B cell (primary cell): Measurements from ENCODE around the gene SLC4A11. TPM values are rescaled to one million over a fixed set of nuclear protein-coding genes. Genes with fewer than 3 reads are reported as not detected.

Experiments used
- ATAC-seq: fragments of 200-7000 bp; cut with Tn5 transposase; one replicate; pipeline ENCODE4 v1.10.0; 2021; ENCODE audit warnings: low read depth, mild to moderate bottlenecking, moderate number of reproducible peaks, moderate library complexity
- CTCF ChIA-PET: fragments of 350-600 bp; sonication (Branson Sonifier 250); formaldehyde crosslinking; loops from one replicate; lab custom pipeline; 2021; ENCODE audit warnings: antibody characterized with exemption, inconsistent platforms; lab: Charles Lee
- POLR2A ChIA-PET: fragments of 350-600 bp; sonication (Branson Sonifier 250); formaldehyde crosslinking; loops from one replicate; lab custom pipeline; 2021; ENCODE audit warnings: antibody characterized with exemption; lab: Charles Lee
- DNase-seq: peaks from one replicate; pipeline ENCODE4 v3.0.0; 2013
- H2AFZ ChIP-seq: 2 replicates; pipeline ENCODE4 v1.6.1; 2012; ENCODE audit warnings: mild to moderate bottlenecking, low read depth, low read length; ENCODE audit not compliant: insufficient read depth, poor library complexity, severe bottlenecking
- H3K27ac ChIP-seq, 2 donors: 1 replicate in 1 of 2; 2 replicates in 1 of 2; pipeline ENCODE4 v1.5.1; 2012 to 2013; ENCODE audit warnings: low read length in 2 of 2, mild to moderate bottlenecking in 2 of 2, moderate library complexity in 1 of 2
- H3K27me3 ChIP-seq, 4 experiments: fragments of 200-600 bp in 1 of 4; sonication (generic) in 1 of 4; replicated peaks in 1 of 4; 1 replicate in 2 of 4; 2 replicates in 2 of 4; pipeline versions ENCODE4 v1.6.1 to v1.7.0; 2013 to 2016; ENCODE audit warnings: low read length in 3 of 4, mild to moderate bottlenecking in 2 of 4, mixed read lengths in 1 of 4, moderate library complexity in 1 of 4; ENCODE audit not compliant: insufficient read depth in 4 of 4, control insufficient read depth in 3 of 4; ENCODE audit errors: control extremely low read depth in 1 of 4
- H3K36me3 ChIP-seq, 2 experiments: replicated peaks in 1 of 2; 1 replicate in 1 of 2; 2 replicates in 1 of 2; pipeline versions ENCODE4 v1.6.1 to v1.7.1; 2013; ENCODE audit warnings: low read length in 1 of 2; ENCODE audit not compliant: insufficient read depth in 2 of 2, control insufficient read depth in 1 of 2; ENCODE audit errors: control extremely low read depth in 1 of 2, extremely low read depth in 1 of 2
- H3K4me1 ChIP-seq, 2 donors: fragments of 200-600 bp in 1 of 2; sonication (generic) in 1 of 2; 1 replicate in 1 of 2; 2 replicates in 1 of 2; pipeline versions ENCODE4 v1.5.1 to v1.6.1; 2013 to 2017; ENCODE audit warnings: low read length in 2 of 2; ENCODE audit not compliant: control insufficient read depth in 2 of 2, insufficient read depth in 2 of 2
- H3K4me2 ChIP-seq: replicated peaks from 2 replicates; pipeline ENCODE3; 2012; ENCODE audit warnings: mild to moderate bottlenecking, low read depth, low read length; ENCODE audit not compliant: poor library complexity, severe bottlenecking
- H3K4me3 ChIP-seq, 5 experiments: fragments of 200-600 bp in 1 of 5; sonication (generic) in 1 of 5; 1 replicate in 3 of 5; 2 replicates in 2 of 5; pipeline versions ENCODE4 v1.5.1 to v1.7.0; 2011 to 2016; ENCODE audit warnings: low read length in 4 of 5, mild to moderate bottlenecking in 4 of 5, low read depth in 2 of 5, control low read depth in 1 of 5, moderate library complexity in 1 of 5; ENCODE audit not compliant: insufficient read depth in 1 of 5; ENCODE audit errors: control extremely low read depth in 1 of 5, extremely low read depth in 1 of 5
- H3K79me2 ChIP-seq: fragments of 200-600 bp; sonication (generic); one replicate; pipeline ENCODE4 v1.6.0; 2016; ENCODE audit warnings: low read length; ENCODE audit not compliant: control insufficient read depth, insufficient read depth
- H3K9ac ChIP-seq: fragments of 200-600 bp; sonication (generic); 2 replicates; pipeline ENCODE4 v1.6.1; 2017; ENCODE audit warnings: mild to moderate bottlenecking, low read length, moderate library complexity
- H3K9me3 ChIP-seq, 3 donors: one replicate each; pipeline versions ENCODE4 v1.6.1 to v1.7.1; 2013; ENCODE audit warnings: low read length in 2 of 3; ENCODE audit not compliant: control insufficient read depth in 2 of 3, insufficient read depth in 1 of 3; ENCODE audit errors: control extremely low read depth in 1 of 3
- H4K20me1 ChIP-seq: 2 replicates; pipeline ENCODE4 v1.6.0; 2012; ENCODE audit warnings: mild to moderate bottlenecking, low read length; ENCODE audit not compliant: insufficient read depth, control insufficient read depth, poor library complexity, severe bottlenecking
- H3K27ac Mint-ChIP-seq: one replicate; pipeline ENCODE4 v1.8.0; 2021; ENCODE audit warnings: mixed read lengths
- H3K27me3 Mint-ChIP-seq: one replicate; pipeline ENCODE4 v1.8.0; 2021; ENCODE audit warnings: mixed read lengths
- H3K4me1 Mint-ChIP-seq: one replicate; pipeline ENCODE4 v1.8.0; 2021; ENCODE audit warnings: mixed read lengths
- H3K4me3 Mint-ChIP-seq: one replicate; pipeline ENCODE4 v1.8.0; 2021; ENCODE audit warnings: mixed read lengths
- H3K9me3 Mint-ChIP-seq: one replicate; pipeline ENCODE4 v1.8.0; 2022; ENCODE audit warnings: mixed read lengths; ENCODE audit not compliant: insufficient read depth
- CTCF ChIP-seq: fragments of 200-600 bp; IDR thresholded peaks from one replicate; pipeline ENCODE4 v1.8.0; 2022; ENCODE audit warnings: antibody characterized with exemption, mild to moderate bottlenecking
- EZH2 ChIP-seq: IDR thresholded peaks from 2 replicates; pipeline ENCODE4 v1.6.1; 2012; ENCODE audit warnings: borderline replicate concordance, low read depth, mild to moderate bottlenecking, moderate library complexity, low read length; ENCODE audit not compliant: insufficient read depth, poor library complexity, severe bottlenecking
- WGBS: methylation state at CpG from one replicate; pipeline ENCODE4 v1.1.5; 2013; ENCODE audit warnings: missing lambda C conversion rate; ENCODE audit not compliant: insufficient coverage; 5-methylcytosine and 5-hydroxymethylcytosine counted together
- intact Hi-C: fragments of 100-400 bp; cut with micrococcal nuclease; formaldehyde crosslinking; loops from one replicate; pipeline ENCODE4 v1.10.0; 2022
- polyA plus RNA-seq: library from polyadenylated mRNA; depleted of rRNA; stranded (reverse); fragments of >200 nt; gene quantifications from 2 replicates; pipeline ENCODE4 v1.2.3, GENCODE V29; 2012
- total RNA-seq, 2 donors: library from RNA; stranded (reverse); fragments of 120-200 nt in 1 of 2; gene quantifications; 1 replicate in 1 of 2; 2 replicates in 1 of 2; pipeline versions ENCODE4 v1.2.3 to v1.2.4, GENCODE V29; 2013 to 2022

The SLC4A11 gene
- total and polyA plus RNA-seq, 2 donors (not counting 1 experiment from before 2014, with no cell fraction given), result 0.85 to 1.6 TPM

DNA sequence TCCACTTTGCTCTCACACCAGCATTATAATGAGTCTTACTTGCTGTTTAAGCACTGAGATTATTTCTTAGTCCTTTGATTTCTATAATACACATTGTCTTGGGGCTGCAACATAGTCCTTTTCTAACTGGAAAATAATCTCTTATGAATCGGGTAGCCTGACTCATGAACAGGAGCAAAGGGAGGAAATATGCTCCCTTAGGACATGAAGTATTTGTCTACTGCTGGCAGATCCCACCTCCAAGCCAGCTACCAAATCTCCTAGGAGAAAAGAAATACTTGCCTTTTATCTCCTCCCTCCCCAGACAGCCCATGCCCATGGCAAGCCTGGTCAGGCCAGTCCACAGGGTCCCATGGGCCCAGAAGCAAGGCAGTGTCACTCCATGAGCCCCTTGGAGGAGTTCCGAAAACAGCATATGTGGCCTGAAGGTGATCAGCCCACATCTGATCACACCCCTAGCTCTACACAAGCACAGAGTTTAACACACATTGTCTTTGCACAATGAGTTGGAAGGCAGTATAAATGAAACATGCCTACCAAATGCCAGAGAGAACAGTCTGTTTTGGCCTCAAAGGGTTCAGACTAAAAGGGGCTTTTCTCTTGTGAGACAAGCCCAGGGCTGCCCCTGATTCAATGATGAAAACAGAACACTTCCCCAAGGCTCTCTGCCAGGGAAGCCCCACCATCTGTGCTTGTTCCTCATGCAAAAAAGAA, 37.1 kb upstream of the SLC4A11 start:
- Histone ChIP-seq H3K27ac (no peak overlapping the region), H4K20me1 (no peaks in the 10 kb centered on the region), H3K4me2 (no peak overlapping the region), H2AFZ (no peak overlapping the region), H3K79me2 (no peaks in the 10 kb centered on the region), H3K27me3 (no peaks in the 10 kb centered on the region), H3K9ac (no peak overlapping the region), H3K36me3 (peaks cover 6 to 8% of the 10 kb centered on the region in 2 experiments), H3K4me3 (no peak overlapping the region), H3K9me3 (no peaks in the 10 kb centered on the region), H3K4me1 (no peaks in the 10 kb centered on the region)
- no peaks in the 10 kb centered on the region for H3K4me1 Mint-ChIP-seq
- ATAC-seq (no peak), DNase-seq (no peak)
- no CpG with 5 or more reads among the region's 2 CpGs for WGBS
- TF ChIP-seq EZH2 (no peak), CTCF (no peak)
- no peak overlapping the region for H3K27ac Mint-ChIP-seq
- intact Hi-C loops, result no loop called here
- no peaks in the 10 kb centered on the region for H3K27me3 Mint-ChIP-seq
- no peaks in the 10 kb centered on the region for H3K9me3 Mint-ChIP-seq
- no peak overlapping the region for H3K4me3 Mint-ChIP-seq
- POLR2A ChIA-PET, result no interaction called here
- CTCF ChIA-PET, result interaction anchor here (1.0 to 2.9 kb wide), 3 partner anchors 57 to 223 kb away, joined by 3 to 14 read pairs (median 5); no protein-coding TSS in a partner anchor

- WGBS, result 89% methylated on average over 5 of the region's 5 CpGs
- no peak overlapping the region for H3K4me3 ChIP-seq
- ChIA-PET POLR2A (no interaction called here), CTCF (interaction anchor here (1.0 kb wide), 1 partner anchor 57 kb away, joined by 3 read pairs; no protein-coding TSS in a partner anchor)
- H3K79me2 ChIP-seq, result no peaks in the 10 kb centered on the region
- Mint-ChIP-seq H3K9me3 (no peaks in the 10 kb centered on the region), H3K27ac (no peak overlapping the region), H3K27me3 (no peaks in the 10 kb centered on the region), H3K4me1 (no peaks in the 10 kb centered on the region), H3K4me3 (no peak overlapping the region)
- H3K4me2 ChIP-seq, result no peak overlapping the region
- no peak for DNase-seq
- no peaks in the 10 kb centered on the region for H3K27me3 ChIP-seq
- H4K20me1 ChIP-seq, result no peaks in the 10 kb centered on the region
- no peak overlapping the region for H2AFZ ChIP-seq
- H3K9me3 ChIP-seq, result no peaks in the 10 kb centered on the region
- ATAC-seq, result no peak
- peaks cover 6% of the 10 kb centered on the region in 2 experiments for H3K36me3 ChIP-seq
- no peak overlapping the region for H3K9ac ChIP-seq
- no peaks in the 10 kb centered on the region for H3K4me1 ChIP-seq
- intact Hi-C loops, result no loop called here
- TF ChIP-seq EZH2 (no peak), CTCF (no peak)
- no peak overlapping the region for H3K27ac ChIP-seq
Measured at GRCh38 chr20:3275064-3275935, 36.3 kb upstream of the SLC4A11 start.
